ENCODE results near the gene SPATA33.
"Not testable (repeated sequence)": the region's sequence is repeated elsewhere in the genome, so short reads cannot be mapped to it uniquely, and the experiment has no call there.

Gene SPATA33

DNA sequence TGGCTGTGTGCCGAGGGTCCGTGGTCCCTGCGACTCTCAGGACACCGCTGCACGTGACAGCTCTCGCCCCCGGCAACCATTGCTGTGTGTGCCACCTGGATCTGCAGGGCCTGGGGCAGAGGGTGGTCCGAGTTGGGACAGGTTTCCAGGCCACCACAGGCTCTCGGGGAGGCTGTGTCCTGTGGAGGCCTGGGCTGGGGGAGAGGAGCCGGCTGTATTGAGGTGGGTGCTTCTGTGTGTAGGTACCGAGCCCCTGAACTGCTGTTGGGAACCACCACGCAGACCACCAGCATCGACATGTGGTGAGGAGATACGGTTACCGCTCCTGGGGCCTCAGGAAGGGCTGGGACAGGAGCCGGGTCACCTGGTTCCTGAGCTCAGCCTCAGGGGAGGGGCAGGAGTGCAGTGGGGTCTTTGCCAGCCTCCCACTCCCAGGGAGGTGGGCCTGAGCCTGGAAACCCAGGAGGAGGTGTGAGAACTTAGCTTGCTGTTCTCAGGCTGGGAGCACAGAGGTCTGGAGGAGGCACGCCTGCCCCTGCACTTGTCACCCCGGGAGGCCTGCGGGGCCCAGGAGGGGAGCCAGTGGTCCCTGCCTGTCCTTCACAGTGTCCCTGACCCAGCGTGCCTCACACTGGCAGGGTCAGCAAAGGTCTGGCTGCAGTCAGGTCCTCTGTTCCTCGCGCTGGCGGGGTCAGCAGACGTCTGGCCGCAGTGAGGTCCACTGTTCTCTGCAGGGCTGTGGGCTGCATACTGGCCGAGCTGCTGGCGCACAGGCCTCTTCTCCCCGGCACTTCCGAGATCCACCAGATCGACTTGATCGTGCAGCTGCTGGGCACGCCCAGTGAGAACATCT is 36.5 kb downstream of the SPATA33 start:
- peak; percentile 59 for DNase-seq (ENCODE audit: low spot score)

DNA sequence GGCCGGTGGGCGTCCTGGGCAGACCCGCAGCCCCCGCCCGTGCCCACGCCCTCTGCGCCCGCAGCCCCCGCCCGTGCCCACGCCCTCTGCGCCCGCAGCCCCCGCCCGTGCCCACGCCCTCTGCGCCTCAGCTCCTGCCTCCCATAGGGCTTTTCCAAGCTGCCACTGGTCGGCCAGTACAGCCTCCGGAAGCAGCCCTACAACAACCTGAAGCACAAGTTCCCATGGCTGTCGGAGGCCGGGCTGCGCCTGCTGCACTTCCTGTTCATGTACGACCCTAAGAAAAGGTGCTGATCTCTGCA is 37.1 kb downstream of the SPATA33 start:
- peak; percentile 57 for DNase-seq (ENCODE audit: low spot score)

DNA sequence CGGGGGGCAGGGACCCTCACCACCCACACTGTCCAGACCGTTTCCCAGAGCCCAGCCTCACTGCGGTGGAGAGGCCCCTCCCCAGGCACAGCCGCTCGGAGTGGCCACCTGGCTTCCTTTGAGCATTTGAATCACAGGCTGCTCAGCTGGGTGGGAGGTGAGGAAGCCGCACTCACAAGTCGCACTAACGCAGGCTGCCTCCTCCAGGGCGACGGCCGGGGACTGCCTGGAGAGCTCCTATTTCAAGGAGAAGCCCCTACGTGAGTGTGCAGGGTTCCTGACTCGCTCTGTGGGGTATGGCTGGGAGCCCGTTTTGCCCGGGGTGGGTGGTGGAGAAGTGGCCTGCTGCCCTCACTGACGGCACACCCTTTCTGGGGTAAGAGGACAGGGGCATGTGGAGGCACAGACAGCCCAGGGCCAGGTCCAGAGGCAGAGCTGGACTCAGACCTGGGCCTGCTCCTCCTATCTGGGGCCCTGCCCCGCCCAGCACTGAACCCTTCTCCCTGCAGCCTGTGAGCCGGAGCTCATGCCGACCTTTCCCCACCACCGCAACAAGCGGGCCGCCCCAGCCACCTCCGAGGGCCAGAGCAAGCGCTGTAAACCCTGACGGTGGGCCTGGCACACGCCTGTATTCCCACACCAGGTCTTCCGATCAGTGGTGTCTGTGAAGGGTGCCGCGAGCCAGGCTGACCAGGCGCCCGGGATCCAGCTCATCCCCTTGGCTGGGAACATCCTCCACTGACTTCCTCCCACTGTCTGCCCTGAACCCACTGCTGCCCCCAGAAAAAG is 37.6 kb downstream of the SPATA33 start:
- DNase-seq (ENCODE audit: low spot score), result peak; percentile 61

DNA sequence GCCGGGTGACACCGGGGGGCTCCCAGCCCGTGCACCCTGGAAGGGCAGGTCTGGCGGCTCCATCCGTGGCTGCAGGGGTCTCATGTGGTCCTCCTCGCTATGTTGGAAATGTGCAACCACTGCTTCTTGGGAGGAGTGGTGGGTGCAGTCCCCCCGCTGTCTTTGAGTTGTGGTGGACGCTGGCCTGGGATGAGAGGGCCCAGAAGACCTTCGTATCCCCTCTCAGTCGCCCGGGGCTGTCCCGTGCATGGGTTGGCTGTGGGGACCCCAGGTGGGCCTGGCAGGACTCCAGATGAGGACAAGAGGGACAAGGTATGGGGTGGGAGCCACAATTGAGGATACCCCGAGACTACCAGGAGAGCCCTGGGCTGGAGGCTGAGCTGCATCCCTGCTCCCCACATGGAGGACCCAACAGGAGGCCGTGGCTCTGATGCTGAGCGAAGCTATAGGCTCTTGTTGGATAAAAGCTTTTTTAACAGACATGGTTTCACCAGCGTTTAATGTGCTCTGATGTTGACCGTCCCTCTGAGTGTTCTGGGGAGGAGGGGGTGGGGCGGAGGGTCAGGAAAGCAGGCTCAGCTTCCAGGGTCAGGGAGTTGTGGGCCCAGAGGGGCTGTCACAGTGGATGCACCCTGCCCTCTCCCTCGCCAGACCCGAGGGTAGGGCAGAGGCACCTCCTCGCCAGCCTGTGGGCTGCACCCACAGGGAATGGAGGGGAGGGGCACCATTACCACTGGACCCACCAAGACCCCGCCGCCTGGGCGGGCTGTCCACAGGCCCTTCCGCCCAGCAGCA is 38.4 kb downstream of the SPATA33 start:
- DNase-seq (ENCODE audit: low spot score), result peak; percentile 60

DNA sequence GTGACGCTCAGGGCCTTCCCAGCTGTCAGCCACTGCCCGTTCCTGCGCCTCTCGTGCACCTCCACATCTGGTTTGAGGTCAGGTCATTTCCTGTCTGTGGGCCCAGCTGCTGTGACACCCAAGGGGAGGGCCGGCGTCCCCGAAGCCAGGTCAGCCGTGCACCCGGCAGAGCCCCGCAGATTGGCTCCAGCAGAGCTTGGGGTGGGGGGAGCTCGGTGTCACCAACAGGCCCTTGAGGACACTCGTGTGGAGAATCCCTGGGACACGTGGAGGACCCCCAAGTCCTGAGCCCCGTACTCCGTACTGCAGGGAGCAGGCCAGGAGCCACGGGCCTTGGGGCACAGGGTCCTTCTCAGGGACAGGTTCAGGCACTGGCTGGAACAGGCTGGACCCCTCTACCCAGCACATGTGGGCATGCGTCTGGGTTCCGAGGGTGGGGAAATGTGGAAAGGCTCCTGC is 39.1 kb downstream of the SPATA33 start:
- peak; percentile 67 for DNase-seq (ENCODE audit: low spot score)

DNA sequence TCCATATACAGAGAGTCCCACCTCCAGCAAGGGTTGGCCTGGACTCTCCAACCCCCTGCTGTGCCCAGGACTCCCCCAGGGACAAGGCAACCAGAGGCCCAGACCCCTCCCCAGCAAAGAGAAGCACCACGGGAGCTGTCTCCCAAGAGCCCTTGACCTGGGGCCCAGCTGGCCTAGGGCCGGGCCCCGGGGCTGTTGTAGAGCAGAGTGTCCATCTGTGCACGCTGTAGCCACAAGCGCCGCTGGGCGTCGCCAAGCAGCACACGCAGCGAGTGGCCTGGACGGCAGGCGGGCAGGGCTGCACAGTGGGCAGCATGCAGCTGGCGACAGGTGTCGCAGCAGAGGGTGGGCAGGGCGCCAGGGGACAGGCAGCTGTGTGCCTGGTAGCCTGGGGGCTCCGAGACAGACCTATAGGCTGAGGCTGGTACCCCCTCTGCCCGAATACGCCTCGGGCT is 39.6 kb downstream of the SPATA33 start:
- peak; percentile 73 for DNase-seq (ENCODE audit: low spot score)

DNA sequence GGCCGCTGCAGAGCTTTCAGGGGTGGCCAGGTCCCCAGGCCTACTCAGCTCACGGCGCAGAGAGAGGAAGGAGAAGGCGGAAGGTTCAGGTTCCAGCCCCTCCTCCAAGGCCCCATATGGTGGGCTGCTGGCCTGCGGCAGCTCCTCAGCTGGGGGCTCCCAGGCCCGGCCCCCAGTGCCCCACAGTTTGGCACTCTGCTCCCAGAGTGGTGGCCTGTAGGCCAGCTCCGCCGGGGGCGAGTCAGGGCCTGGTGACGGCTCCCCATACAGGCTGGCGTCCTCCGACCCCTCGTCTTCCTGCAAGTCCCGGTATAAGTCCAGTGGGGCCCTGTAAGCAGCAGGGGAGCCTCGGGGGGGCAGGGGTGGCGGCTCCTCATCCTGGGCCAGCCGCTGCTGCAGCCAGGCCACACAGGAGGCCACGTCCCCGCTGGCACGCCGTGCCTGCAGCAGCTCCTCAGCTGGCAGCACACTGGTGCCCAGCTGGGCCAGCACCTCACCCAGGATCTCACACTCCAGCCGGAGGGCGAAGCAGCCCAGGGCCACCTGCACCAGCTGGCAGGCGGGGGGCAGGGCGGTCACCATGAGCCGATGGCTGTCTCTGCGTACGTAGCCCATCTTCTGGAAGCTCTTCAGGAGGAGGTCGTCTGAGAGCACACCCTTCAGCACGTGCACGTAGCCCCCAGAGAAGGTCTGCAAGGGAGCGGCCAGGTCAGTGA is 40.1 kb downstream of the SPATA33 start:
- DNase-seq (ENCODE audit: low spot score), result peak; percentile 69

DNA sequence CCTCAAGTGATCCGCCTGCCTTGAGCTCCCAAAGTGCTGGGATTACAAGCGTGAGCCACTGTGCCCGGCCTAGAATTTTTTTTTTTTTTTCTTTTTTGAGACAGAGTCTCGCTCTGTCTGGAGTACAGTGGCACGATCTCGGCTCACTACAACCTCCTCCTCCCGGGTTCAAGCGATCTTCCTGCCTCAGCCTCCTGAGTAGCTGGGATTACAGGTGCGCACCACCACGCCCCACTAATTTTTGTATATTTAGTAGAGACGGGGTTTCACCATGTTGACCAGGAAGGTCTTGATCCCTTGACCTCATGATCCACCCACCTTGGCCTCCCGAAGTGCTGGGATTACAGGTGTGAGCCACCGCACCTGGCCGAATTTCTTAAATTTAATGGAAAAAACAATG is 41.1 kb downstream of the SPATA33 start:
- DNase-seq (ENCODE audit: low spot score), result not testable (repeated sequence)

DNA sequence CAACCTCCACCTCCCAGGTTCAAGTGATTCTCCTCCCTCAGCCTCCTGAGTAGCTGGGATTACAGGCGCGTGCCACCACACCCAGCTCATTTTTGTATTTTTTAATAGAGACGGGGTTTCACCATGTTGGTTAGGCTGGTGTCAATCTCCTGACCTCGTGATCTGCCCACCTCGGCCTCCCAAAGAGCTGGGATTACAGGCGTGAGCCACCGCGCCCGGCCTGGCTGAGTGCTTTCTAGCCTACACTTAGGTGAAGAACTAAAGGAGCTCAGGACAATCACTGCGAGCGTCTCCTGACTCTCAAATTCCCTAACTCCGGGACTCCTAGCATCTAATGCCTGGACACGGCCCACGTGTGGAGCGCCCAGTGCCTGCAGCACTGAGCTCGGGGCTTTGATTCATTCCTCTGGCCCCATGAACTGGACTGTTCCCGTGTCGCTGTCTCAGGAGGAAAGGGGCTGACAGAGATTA is 42.0 kb downstream of the SPATA33 start:
- not testable (repeated sequence) for DNase-seq (ENCODE audit: low spot score)

DNA sequence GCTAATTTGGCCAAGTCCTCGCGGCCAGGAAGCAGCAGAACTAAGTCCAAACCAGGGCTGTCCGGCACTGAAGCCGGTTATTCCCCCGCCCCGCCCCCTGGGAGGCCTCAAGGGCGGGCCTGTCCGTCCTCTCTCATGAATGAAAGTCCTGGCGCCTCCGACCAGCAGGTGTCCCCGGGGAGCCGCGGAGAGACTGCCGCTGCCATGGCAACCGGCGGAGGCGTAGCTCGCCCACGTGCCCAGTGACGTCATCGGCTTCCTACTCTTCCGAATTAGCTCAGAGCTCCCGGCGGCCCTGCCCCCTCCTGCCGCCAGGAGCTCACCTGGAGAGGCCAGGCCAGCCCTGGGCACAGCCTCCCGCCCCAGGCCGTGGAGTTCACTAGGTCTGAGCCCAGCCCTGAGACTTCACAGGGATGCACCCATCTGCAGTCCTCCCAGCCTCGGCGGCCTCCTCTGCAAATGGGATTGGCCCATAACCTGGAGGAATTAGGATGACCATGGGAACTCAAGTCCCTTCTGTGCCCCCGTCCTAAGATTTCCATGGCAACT is 42.5 kb downstream of the SPATA33 start:
- peak; percentile 89 for DNase-seq (ENCODE audit: low spot score)

DNA sequence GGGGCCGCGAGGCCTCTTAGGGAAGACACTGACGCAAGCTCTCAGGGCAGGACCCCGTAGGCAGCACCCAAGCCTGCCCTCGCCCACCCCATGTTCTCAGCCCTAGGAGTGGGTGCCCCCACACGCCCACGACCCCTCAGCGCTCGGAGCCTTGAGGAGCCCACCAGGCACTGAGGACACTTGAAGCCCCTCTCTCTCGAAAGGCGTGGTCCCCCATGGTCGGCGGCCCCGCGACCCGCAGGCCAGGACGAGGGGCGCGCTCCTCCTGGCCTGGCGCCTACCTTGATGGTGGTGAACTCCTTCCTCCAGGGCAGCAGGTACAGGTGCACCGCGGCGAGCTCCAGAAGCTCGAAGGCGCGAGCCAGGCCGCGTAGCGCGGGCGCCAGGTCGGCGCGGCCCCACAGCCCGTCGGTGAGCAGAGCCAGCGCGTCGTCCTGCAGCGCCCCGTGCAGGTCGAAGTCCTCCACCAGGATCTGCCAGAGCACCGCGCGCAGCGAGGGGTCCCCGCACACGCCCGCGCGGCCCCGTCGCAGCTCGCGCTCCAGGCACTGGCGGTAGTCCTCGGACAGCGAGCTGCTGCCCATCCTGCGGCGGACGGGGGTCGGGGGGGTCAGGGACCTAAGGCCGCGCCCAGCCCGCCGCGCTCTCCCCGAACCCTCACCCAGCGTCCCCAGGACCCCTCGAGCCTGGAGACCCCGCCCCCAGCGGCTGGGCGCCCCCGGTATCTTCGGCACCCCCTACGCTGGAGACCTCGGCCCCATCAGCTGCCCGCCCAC is 43.2 kb downstream of the SPATA33 start:
- DNase-seq (ENCODE audit: low spot score), result peak; percentile 67

DNA sequence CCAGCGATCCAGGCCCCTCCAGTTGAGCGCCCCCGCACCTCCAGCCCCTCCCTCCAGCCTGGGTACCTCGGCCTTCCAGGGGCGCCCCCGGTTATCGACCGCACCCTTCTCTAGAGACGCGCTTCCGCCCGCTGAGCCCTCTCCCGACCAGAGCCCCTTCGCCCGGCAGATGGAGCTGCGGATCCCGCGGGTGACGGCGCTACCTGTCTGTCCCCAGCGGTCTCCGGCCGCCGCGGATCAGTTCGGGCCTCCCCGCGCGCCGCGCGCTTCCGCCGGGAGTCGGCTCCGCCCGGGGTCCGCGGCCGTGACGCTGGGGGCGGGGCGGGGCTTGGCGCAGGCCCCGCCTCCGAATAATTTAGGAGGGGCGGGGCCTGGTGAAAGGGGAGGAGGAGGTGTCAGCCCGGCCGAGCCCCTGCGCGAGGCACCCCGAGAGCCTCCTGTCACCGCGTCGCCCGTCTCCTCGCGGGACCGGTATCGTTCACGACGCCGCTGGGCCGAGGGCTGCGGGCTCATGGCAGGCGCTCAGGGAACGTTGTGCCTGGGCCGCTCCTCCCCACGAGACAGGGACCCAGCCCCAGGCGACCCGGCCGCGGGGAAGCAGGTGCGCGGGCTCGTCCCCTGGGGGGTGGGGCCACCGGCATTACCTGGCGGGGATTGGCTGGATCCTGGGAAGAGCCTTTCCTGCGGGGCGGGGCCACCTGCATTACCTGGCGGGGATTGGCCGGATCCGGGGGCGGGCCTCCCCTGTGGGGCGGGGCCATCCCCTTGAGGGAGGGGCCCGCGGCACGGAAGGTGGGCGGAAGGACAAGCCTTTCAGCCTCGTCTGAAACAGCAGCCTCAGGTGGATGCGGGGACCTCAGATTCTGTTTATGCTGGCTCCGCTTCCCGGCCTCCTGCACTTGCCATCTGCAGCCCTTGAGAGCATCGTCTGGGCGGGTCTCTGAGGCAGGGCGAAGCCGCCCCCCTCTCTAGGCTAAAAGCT is 44.1 kb downstream of the SPATA33 start, which contains the start of gene SPATA2L:
TSS of gene SPATA2L (minus strand) at position 281 of the 982 bp plus-strand sequence. CDS start 473 bp downstream, outside the sequence.
- DNase-seq (ENCODE audit: low spot score), result peak; percentile 84

DNA sequence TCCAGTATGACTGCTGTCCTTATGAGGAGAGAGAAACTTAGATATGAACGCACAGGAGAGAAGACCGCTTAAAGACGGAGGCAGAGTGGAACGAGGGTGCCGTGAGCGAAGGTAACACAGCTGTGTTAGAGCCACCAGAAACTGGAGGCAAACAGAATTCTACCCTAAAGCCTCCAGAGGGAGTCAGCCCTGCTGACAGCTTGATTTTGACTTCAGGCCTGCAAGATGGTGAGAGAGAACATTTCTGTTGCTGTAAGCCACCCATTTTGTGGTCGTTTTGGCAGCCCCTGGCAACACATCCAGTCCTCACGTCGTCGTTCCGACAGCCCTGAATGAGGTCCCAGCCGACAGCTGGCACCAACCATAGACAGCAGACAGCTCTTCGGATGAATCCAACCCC is 46.6 kb downstream of the SPATA33 start:
- DNase-seq (ENCODE audit: low spot score), result no peak

DNA sequence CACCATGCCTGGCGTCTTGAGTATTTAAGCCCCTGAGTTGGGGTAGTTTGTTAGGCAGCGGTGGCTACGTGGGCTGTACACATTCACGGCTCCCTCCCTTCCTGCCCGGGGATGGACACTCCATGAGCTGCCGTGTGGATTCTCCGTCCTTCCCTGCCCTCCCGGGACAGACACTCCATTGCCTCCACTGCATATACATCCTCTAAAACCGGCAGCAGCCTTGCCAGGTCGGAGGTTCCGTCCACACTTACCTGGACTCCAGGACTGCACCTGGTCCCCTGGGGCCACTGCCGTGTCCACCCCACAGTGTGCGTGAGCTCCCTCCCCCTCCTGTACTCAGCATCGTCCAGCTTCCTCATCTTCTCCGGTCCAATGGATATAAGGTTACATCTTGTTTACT is 47.4 kb downstream of the SPATA33 start:
- DNase-seq (ENCODE audit: low spot score), result no peak

DNA sequence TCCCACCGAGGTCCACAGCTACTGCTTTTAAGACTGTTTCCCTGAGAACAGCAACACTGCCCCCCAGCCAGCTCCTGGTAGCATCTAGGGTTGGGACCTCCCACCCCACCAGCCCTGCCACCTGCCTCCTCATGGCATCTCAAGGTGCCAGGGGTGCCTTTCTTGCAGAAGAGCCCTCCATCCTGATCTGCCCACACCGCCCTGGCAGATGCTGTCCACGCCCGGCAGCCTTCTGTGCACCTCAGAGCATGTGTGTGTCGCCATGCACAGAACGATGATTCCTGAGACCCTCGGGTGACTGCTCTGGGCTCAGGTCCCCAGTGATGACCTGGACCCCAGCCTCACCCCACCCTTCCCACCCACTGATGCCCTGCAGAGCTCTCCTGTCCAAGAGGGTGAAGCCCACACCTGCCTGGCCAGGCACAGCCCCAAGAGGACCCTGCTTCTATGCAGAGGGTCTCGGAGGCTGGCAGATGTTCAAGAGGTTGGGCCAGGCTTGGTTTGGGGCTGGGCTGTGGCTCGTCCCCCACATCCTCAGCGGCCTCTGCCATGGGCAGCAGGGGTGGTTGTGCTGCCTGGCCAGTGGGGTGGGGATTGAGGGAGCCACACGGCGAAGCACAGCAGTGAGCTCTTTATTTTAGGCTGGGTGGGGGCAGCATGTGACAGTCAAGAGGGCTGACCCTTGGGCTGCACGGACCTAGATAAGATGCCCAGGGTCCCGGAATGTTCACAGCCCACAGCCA is 49.1 kb downstream of the SPATA33 start:
- peak; percentile 65 for DNase-seq (ENCODE audit: low spot score)

DNA sequence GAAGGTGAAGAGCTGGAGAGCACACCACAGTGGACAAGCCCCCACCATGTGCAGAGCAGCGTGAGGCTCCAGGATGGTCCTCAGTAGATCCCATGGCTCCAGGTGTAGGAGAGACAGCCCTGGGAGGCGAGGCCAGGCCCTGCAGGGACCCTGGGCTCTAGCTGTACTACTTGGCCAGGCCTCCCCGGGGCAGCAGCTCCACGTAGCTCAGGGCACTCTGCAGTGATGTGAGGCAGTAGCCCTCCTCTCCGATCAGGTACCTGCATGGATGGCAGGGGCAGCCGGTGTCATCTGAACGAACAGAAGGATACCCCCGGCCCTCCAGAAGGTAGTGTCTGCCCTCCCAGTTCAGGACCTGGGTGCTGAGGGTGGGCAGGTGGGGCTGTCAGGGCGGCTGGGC is 50.1 kb downstream of the SPATA33 start:
- DNase-seq (ENCODE audit: low spot score), result no peak

DNA sequence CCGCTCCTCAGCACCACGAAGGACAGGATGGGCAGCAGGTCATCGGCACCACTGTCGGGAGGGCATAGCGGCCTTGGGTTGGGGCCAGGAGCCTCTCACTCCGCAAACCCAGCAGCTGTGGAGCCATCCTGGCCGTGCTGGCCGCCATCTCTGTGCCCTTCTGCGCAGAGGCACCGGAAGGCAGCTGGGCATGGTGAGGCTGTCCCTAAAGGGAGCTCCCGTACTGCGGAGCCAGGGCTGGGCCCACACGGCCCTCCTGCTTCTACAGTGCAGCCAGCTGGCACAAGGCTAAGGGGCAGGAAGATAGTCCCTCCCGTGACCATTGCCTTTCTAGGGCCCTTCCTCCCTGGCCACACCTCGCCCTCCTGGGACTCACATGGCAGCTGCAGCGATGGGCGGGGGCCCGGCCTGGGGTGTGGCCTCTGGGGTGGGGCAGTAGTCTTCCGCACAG is 50.9 kb downstream of the SPATA33 start:
- no peak for DNase-seq (ENCODE audit: low spot score)

DNA sequence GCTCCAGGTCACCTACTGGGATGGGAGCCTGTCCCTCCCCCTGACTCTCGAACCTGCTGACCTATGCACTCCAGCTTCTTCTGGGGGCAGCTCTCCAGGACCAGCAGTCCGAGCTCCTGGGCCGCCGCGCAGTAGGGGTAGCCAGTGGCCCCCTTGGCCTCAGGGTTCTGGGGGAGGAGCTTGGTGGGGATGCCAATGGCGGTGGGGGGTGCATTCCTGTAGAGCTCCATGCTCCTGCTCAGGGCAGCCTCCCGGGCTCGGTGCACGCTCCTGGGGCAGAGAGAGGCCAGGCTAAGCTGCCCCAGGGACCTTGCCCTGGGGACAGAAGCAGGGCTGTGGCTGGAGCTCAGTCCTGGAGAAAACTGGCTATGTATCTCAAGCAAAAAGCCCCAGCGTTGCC is 51.5 kb downstream of the SPATA33 start:
- no peak for DNase-seq (ENCODE audit: low spot score)

Measured in left forelimb (tissue), 1 donor.